HL-60 (cell line): ENCODE results near the gene ENTPD6.

Experiments used
- DNase-seq, 2 experiments: peaks; one replicate each; pipeline ENCODE4 v3.0.0-alpha.2; 2010 to 2020; ENCODE audit warnings: low read depth in 1 of 2, low spot score in 1 of 2
- H3K27ac ChIP-seq: fragments of 250-450 bp; sonication (Bioruptor Pico); replicated peaks from 2 replicates; pipeline ENCODE4 v1.5.1; 2020; ENCODE audit warnings: mild to moderate bottlenecking, moderate library complexity
- H3K27me3 ChIP-seq: fragments of 250-450 bp; sonication (Bioruptor Pico); 2 replicates; pipeline ENCODE4 v1.5.1; 2021; ENCODE audit warnings: mild to moderate bottlenecking, moderate library complexity; ENCODE audit not compliant: insufficient read depth, poor library complexity, severe bottlenecking
- H3K4me3 ChIP-seq: replicated peaks from 2 replicates; pipeline ENCODE4 v1.5.1; 2011; ENCODE audit warnings: mild to moderate bottlenecking, control low read depth, low read length; ENCODE audit not compliant: insufficient read depth
- CTCF ChIP-seq: IDR thresholded peaks from one replicate; pipeline ENCODE4 v1.5.1; 2011; ENCODE audit warnings: low read length, control low read depth, inconsistent platforms; ENCODE audit not compliant: insufficient read depth
- GABPA ChIP-seq: IDR thresholded peaks from 2 replicates; pipeline ENCODE4 v1.6.1; 2012; ENCODE audit warnings: low read depth
- POLR2AphosphoS5 ChIP-seq: IDR thresholded peaks from 2 replicates; pipeline ENCODE4 v1.6.1; 2012; ENCODE audit warnings: low read depth
- REST ChIP-seq: IDR thresholded peaks from 2 replicates; pipeline ENCODE4 v1.6.1; 2012; ENCODE audit warnings: low read depth; ENCODE audit not compliant: insufficient replicate concordance
- SPI1 ChIP-seq: IDR thresholded peaks from 2 replicates; pipeline ENCODE4 v1.6.1; 2012; ENCODE audit warnings: low read depth, mild to moderate bottlenecking, borderline replicate concordance

ENTPD6 gene

GRCh38 chr20:25226433-25227316, 31.2 kb downstream of the ENTPD6 start:
- no peak overlapping the region for H3K27ac ChIP-seq
- H3K27me3 ChIP-seq = no peaks in the 10 kb centered on the region
- no peak overlapping the region for H3K4me3 ChIP-seq
- no peak; the same call in 1 of the 2 replicates for TF ChIP-seq POLR2AphosphoS5
- peak; percentile 91 for TF ChIP-seq SPI1
- no peak for TF ChIP-seq GABPA
- peak in 1 of 2 experiments; percentile 68 for DNase-seq

GRCh38 chr20:25227317-25227831, 31.9 kb downstream of the ENTPD6 start:
- DNase-seq = no peak
- no peak overlapping the region for H3K27ac ChIP-seq
- no peak for TF ChIP-seq REST
- TF ChIP-seq POLR2AphosphoS5 = no peak
- TF ChIP-seq SPI1 = no peak
- TF ChIP-seq GABPA = no peak
- no peak for TF ChIP-seq CTCF
- H3K4me3 ChIP-seq = no peak overlapping the region
- no peaks in the 10 kb centered on the region for H3K27me3 ChIP-seq

GRCh38 chr20:25229486-25230165, 34.1 kb downstream of the ENTPD6 start:
- no peak for TF ChIP-seq SPI1
- no peak for DNase-seq
- no peak overlapping the region for H3K27ac ChIP-seq
- H3K4me3 ChIP-seq = no peak overlapping the region
- no peaks in the 10 kb centered on the region for H3K27me3 ChIP-seq

- Histone ChIP-seq H3K4me3 (no peak overlapping the region), H3K27ac (no peak overlapping the region), H3K27me3 (no peaks in the 10 kb centered on the region)
- DNase-seq = no peak
- no peak for TF ChIP-seq CTCF
- TF ChIP-seq GABPA = no peak
- TF ChIP-seq REST = no peak
- TF ChIP-seq SPI1 = no peak
These were observed 34.8 kb downstream of the ENTPD6 start for GRCh38 chr20:25230166-25230831.
